Measurements from ENCODE around the gene GJA10. TPM values are rescaled to one million over a fixed set of nuclear protein-coding genes. Genes with fewer than 3 reads are reported as not detected.

Gene GJA10
- total RNA-seq, 1 experiment from 2014 or later = not detected

DNA sequence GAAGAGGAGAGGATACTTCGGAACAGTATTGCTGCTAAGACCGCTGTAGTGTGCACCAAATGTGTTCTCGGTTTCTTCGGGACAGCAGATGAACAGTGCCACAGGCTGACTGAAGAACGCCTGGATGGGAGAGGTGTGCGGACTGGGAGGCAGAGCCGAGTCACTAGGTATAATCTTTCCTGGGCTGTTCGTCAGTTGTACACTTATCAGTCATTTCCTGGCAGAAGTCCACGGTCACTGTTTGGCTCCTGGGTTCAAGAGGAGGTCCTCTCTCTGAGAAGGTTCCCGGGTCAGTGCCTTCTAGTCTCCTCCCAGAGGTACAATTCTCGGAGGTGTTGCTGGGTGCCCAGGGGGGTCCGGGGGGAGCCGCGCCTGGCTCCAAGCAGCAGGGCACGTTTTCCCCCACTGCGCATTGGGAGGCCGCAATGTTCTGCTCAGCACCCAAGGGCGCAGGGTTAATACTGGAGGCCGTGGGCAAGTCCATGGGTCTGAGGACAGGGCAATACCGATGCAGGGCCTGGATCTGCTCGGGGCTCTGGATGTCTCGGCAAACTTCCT, 38.1 kb downstream of the GJA10 start:
- ChIA-PET POLR2A (no interaction called here), CTCF (no interaction called here)
- Mint-ChIP-seq H3K36me3 (ENCODE audit: insufficient read depth, unreplicated experiment) (peaks cover 5% of the 10 kb centered on the region), H3K27me3 (ENCODE audit: insufficient read depth, unreplicated experiment) (no peaks in the 10 kb centered on the region), H3K4me3 (ENCODE audit: unreplicated experiment) (no peak overlapping the region), H3K9me3 (ENCODE audit: unreplicated experiment) (no peaks in the 10 kb centered on the region), H3K27ac (ENCODE audit: low read depth, unreplicated experiment) (no peak overlapping the region), H3K4me1 (ENCODE audit: insufficient read depth, unreplicated experiment) (peaks cover 13% of the 10 kb centered on the region)
- no TSS peak for BruUV-seq (replicated peaks)
- intact Hi-C loops (cut with micrococcal nuclease) = loop anchor here (10.0 kb wide), 1 partner anchor 498 kb away; the partner anchor contains the start of gene ANKRD6
- TF ChIP-seq, protein P1, sequence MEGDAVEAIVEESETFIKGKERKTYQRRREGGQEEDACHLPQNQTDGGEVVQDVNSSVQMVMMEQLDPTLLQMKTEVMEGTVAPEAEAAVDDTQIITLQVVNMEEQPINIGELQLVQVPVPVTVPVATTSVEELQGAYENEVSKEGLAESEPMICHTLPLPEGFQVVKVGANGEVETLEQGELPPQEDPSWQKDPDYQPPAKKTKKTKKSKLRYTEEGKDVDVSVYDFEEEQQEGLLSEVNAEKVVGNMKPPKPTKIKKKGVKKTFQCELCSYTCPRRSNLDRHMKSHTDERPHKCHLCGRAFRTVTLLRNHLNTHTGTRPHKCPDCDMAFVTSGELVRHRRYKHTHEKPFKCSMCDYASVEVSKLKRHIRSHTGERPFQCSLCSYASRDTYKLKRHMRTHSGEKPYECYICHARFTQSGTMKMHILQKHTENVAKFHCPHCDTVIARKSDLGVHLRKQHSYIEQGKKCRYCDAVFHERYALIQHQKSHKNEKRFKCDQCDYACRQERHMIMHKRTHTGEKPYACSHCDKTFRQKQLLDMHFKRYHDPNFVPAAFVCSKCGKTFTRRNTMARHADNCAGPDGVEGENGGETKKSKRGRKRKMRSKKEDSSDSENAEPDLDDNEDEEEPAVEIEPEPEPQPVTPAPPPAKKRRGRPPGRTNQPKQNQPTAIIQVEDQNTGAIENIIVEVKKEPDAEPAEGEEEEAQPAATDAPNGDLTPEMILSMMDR (IDR thresholded peaks at IDR 0.05; ENCODE audit: unreplicated experiment) = no peak
- no peak for DNase-seq (ENCODE audit: unreplicated experiment)

DNA sequence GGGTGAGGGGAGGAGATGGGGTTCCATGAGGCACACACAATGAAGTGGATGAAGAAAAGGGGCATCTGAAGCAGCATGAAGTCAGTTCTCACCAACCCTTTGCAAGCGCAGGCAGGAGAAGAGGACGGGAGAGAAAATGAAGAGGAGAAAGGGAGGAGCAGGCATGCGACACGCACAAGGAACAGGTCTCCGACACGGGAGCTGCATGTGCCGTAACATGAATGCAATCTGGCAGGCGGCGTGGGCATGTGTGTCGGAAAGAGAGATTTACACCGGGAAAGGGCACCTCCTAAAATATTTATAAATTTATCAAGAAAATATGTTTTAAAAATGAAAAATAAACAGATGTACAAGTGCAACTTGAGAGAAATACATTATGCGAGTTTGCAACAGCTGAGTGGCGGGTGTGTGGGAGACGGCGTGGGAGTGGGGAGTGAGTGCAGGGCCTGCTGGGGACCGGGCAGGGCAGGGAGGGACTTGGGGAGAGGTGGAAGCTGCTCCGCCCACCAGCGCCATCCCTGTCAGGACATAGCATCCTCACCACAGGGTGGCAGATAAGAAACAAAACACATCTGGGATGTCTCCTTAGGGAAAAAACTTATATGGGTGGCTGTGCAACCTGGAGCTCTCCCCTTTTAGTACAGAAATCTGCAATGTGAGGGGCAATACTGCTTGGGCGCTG, 40.6 kb downstream of the GJA10 start:
- no peak for DNase-seq (ENCODE audit: unreplicated experiment)
- peaks cover 5% of the 10 kb centered on the region for H3K36me3 Mint-ChIP-seq (ENCODE audit: insufficient read depth, unreplicated experiment)
- intact Hi-C loops (cut with micrococcal nuclease) = loop anchor here (10.0 kb wide), 1 partner anchor 500 kb away; the partner anchor contains the start of gene ANKRD6
- no peaks in the 10 kb centered on the region for H3K4me1 Mint-ChIP-seq (ENCODE audit: insufficient read depth, unreplicated experiment)
- peak overlapping the region; percentile 49 for H3K27ac Mint-ChIP-seq (ENCODE audit: low read depth, unreplicated experiment)
- ChIA-PET POLR2A (no interaction called here), CTCF (no interaction called here)
- TF ChIP-seq, protein P1 (IDR thresholded peaks at IDR 0.05; ENCODE audit: unreplicated experiment) = no peak
- H3K27me3 Mint-ChIP-seq (ENCODE audit: insufficient read depth, unreplicated experiment) = no peaks in the 10 kb centered on the region
- no peak overlapping the region for H3K4me3 Mint-ChIP-seq (ENCODE audit: unreplicated experiment)
- no TSS peak for BruUV-seq (replicated peaks)
- H3K9me3 Mint-ChIP-seq (ENCODE audit: unreplicated experiment) = no peaks in the 10 kb centered on the region

DNA sequence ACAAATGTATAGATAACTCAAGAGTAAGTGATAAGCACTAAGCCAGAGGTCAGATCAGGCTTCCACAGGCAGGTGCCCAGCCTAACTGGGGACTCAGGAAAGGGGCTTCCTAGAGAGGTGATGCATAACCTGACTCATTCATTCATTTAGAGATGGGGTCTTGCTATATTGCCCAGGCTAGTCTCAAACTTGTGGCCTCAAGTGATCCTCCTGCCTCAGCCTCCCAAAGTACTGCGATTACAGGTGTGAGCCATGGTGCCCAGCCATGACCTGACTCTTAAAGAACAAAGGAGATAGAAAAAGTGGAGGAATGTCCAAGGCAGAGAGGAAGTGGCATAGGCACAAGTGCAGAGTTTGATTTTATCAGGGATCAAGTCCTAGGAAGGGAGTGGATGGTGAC, 41.9 kb downstream of the GJA10 start:
- Mint-ChIP-seq H3K9me3 (ENCODE audit: unreplicated experiment) (no peaks in the 10 kb centered on the region), H3K36me3 (ENCODE audit: insufficient read depth, unreplicated experiment) (peaks cover 5% of the 10 kb centered on the region), H3K4me3 (ENCODE audit: unreplicated experiment) (no peak overlapping the region), H3K27ac (ENCODE audit: low read depth, unreplicated experiment) (no peak overlapping the region), H3K4me1 (ENCODE audit: insufficient read depth, unreplicated experiment) (peaks cover 1% of the 10 kb centered on the region), H3K27me3 (ENCODE audit: insufficient read depth, unreplicated experiment) (no peaks in the 10 kb centered on the region)
- BruUV-seq (replicated peaks) = no TSS peak
- TF ChIP-seq, protein P1 (IDR thresholded peaks at IDR 0.05; ENCODE audit: unreplicated experiment) = no peak
- no peak for DNase-seq (ENCODE audit: unreplicated experiment)
- intact Hi-C loops (cut with micrococcal nuclease) = loop anchor here (10.0 kb wide), 1 partner anchor 501 kb away; the partner anchor contains the start of gene ANKRD6
- POLR2A ChIA-PET = no interaction called here
- CTCF ChIA-PET = interaction anchor here (9.8 kb wide), 1 partner anchor 541 kb away, joined by 200 read pairs; no protein-coding TSS in a partner anchor

DNA sequence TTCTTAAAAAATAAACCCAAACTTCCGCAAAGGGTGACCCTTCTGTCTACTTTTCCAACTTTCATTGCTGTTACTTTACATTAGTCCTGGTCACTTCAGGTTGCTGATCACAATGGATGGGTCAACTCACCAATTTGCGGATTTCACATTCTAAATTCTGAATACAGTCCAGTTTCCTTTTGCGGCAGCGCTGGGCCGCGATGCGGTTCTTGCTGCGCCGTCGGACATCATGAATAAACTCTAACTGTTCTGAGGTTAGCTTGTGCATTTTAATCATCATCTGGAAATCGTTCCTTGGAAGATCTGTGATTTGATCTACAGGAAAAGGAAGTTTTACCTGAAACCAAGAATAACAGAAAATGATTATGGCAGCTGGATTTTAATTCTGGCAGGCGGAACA, 43.7 kb downstream of the GJA10 start:
- BruUV-seq (replicated peaks) = no TSS peak
- POLR2A ChIA-PET = no interaction called here
- intact Hi-C loops (cut with micrococcal nuclease) = loop anchor here (10.0 kb wide), 1 partner anchor 503 kb away; the partner anchor contains the start of gene ANKRD6
- Mint-ChIP-seq H3K27ac (ENCODE audit: low read depth, unreplicated experiment) (no peak overlapping the region), H3K9me3 (ENCODE audit: unreplicated experiment) (no peaks in the 10 kb centered on the region), H3K4me3 (ENCODE audit: unreplicated experiment) (no peak overlapping the region), H3K4me1 (ENCODE audit: insufficient read depth, unreplicated experiment) (peaks cover 6% of the 10 kb centered on the region), H3K27me3 (ENCODE audit: insufficient read depth, unreplicated experiment) (no peaks in the 10 kb centered on the region), H3K36me3 (ENCODE audit: insufficient read depth, unreplicated experiment) (peaks cover 5% of the 10 kb centered on the region)
- no peak for DNase-seq (ENCODE audit: unreplicated experiment)
- CTCF ChIA-PET = interaction anchor here (0.6 to 9.8 kb wide), 5 partner anchors 18 to 539 kb away, joined by 3 to 200 read pairs (median 4); no protein-coding TSS in a partner anchor
- TF ChIP-seq, protein P1 (IDR thresholded peaks at IDR 0.05; ENCODE audit: unreplicated experiment) = no peak
